ENCODE results near the gene ADGRL1.

Gene ADGRL1

GRCh38 chr19:14139944-14140343, 66.0 kb downstream of the ADGRL1 start:
- no peak for DNase-seq (ENCODE audit: low spot score)

DNA sequence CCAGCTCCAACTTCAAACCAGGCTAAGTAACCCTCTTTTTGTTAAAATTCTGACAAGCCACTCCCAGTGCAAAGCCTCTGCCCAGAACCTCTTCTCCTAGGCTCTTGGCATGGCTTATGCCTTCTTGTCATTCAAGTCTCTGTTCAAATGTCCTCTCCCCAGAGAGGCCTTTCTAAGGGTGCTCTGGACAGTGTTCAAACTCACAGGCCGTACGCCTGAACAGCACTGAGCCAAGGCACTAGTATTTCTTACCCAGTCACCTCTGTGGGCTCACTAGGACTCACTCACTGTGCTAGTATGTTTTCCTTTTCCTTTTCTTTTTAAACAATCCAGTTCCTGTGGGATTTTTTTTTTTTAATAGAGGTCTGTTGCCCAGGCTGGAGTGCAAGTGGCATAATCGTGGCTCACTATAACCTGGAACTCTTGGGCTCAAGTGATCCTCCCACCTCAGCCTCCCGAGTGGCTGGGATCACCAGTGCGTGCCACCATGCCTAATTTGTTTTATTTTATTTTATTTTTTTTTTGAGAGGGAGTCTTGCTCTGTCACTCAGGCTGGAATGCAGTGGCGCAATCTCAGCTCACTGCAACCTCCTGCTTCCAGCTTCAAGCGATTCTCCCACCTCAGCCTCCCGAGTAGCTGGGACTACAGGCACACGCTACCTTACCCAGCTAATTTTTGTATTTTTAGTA, 67.2 kb downstream of the ADGRL1 start:
- DNase-seq (ENCODE audit: low spot score): no peak

GRCh38 chr19:14136509-14137281, 69.3 kb downstream of the ADGRL1 start, which contains the start of gene ASF1B:
Gene ASF1B, minus strand, starts transcription at chr19:14136589. Its CDS starts 133 bp downstream, at chr19:14136456.
- peak; percentile 99 for DNase-seq (ENCODE audit: low spot score)

- DNase-seq (ENCODE audit: low spot score): no peak
These were observed 69.9 kb downstream of the ADGRL1 start for GRCh38 chr19:14135985-14136508.

DNA sequence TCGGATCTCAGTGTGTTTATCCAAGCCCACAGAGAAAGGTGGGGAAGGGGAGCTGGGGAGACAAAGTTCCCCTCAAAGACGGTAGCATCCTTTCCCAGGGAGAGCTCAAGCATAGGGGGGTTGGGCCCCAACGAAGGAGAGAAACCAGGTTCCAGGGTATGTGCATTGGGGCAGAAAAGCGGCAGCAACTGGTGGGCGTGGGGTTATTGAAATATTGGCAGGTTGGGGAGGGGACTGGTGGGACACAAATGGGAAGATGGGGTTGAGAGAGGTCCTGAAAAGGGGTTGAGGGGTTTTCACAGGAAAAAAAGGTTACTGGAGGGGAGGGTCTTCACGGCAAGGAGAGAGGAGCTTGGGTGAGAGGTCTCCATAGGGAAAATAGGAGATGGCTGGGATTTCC, 70.6 kb downstream of the ADGRL1 start:
- no peak for DNase-seq (ENCODE audit: low spot score)

DNA sequence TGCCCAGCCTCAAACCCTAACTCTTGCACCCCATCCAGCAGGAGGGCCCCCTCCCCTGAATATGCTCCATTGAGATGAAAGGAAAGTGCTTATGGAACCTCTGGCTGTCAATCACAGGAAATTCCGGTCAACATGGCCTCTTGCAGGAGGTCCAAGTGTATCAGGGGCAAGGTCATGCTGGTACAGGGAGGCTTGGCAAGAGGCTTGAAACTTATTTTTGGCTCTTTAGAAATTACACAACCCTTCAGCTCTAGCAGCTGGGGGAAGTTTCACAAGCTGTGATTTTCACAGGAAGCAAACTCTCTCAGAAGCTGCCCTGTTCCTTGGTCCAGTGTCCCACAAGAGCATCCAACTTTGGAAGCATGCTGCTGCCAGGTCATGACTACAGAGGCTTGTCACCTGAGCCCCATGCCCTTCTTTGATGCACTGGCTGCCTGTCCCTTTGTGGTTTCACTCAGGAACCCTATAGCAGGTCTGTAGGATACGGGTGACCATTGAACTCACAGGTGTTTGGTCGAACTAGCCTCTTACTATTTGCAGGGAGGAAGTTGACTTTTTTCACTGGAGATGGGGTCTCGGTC, 78.0 kb downstream of the ADGRL1 start:
- no peak for DNase-seq (ENCODE audit: low spot score)

DNA sequence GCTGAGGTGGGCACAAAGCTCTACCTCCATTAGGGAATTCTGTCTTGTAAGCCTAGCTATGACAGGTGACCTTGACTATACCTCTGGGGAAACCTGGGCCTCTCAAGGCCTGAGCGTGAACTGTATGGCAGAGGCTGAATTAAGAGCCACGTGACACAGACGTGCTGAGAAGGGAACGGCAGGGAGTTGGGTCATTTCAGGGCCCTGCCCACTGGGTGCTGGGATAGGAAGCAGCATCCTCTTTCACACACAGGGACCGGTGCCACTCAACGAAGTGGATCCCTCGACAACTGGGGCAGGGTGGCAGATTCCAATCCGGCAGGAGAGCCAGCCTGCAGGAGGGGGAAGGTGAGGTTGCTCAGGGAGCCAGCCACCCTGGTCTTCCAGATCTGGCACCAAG, 78.8 kb downstream of the ADGRL1 start:
- no peak for DNase-seq (ENCODE audit: low spot score)

DNA sequence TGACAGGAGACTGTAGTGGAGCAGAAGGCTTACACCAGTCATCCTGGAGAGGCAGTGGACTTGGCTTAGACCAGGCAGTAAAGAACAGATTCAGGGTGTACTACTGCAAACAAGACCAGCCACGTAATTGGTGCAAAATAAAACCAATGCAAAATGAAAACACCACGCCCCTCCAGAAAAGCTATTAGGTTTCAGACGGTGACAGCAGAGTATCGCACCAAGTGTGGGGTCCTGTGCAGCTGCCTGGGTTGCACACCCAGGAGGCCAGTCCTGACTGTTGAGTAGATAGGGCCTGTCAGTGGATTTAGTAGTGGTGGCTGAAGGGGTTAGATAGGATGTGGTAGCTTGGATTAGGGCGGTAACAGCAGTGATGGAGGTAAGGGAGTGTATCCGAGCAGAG, 83.0 kb downstream of the ADGRL1 start:
- DNase-seq (ENCODE audit: low spot score): no peak

- DNase-seq (ENCODE audit: low spot score): no peak
These were observed 85.5 kb downstream of the ADGRL1 start for GRCh38 chr19:14120497-14120780.

GRCh38 chr19:14119644-14120496, 86.1 kb downstream of the ADGRL1 start:
- DNase-seq (ENCODE audit: low spot score): no peak

DNA sequence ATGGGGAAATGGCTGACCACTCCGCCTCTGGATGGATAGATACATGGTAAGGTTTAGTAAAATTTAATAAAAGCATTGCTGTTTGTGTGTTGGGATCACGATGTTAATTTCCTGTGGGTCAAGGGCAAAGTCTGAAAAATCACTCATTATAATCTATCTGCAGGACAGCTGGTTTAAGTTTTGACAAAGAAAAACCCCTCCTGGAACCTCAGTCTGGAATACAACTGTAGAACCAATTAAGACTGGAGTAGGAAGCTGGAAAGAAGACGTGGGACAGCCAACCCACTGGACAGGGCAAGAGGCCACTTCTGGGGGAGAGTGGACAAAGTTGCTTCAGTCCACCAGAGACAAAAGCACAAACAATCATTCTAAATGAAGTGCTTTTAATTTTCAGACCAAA, 86.8 kb downstream of the ADGRL1 start:
- DNase-seq (ENCODE audit: low spot score): no peak

- DNase-seq (ENCODE audit: low spot score): peak; percentile 27
These were observed 87.6 kb downstream of the ADGRL1 start for GRCh38 chr19:14118165-14119051.

DNA sequence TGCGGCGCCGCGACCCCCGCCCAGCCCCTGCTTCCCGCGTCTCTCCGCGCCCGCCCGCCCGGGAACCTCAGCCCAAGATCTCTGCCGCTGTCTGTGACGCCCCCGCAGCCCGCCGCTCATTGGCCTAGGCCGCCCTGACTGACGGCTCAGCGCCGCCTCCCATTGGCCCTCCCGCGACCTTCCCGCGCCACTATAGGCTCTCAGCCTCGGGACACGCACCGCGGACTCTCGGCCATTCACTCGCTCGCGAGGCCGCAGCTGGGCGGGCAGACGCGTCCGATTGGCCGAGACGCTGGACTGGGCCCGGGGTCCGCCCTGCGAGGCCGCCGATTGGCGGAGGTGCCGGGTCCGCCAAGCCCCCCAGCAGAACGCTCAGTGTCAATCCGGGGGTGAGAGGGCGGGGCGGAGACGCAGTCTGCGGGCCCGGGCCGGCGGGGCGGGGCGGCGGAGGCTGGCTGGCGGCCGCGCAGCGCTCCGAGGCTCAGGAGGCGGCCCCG, 88.3 kb downstream of the ADGRL1 start, which contains the start of gene PRKACA:
Gene PRKACA, minus strand, starts transcription at position 95 of the 497 bp plus-strand sequence. CDS start 215 bp downstream, outside the sequence.
- peak; percentile 99 for DNase-seq (ENCODE audit: low spot score)

DNA sequence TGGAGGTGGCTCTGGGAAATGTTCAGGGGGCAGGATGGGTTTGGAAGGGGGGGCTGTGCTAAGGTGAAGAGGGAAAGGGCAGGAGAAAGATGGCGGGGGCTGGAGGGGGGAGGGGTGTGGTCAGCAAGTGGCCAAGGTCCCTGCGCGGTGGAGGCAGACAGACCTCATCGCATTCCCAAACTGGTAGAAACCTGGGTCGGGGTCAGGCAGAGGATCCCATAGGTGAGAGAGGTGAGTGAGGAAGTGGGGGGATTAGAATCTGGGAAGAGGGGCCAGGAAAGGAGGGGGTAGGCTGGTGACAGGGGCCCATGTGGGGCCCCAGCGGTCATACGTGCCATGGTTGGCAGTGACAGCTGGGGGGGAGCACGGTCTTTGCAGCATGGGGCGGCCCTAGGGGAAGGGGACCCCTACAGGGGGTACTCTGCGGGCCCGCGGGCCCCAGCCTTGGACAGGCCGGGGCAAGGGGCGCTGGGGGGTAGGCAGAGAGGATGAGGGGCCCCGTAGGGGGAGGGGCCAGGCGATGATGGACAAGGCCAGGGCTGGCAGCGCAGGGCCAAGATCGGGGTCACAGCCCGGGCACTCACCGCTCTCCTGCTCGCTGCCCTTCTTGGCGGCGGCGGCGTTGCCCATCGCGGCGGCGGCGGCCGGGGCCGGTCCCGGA, 88.9 kb downstream of the ADGRL1 start:
- no peak for DNase-seq (ENCODE audit: low spot score)

- no peak for DNase-seq (ENCODE audit: low spot score)
These were observed 89.4 kb downstream of the ADGRL1 start for GRCh38 chr19:14116525-14116917.

DNA sequence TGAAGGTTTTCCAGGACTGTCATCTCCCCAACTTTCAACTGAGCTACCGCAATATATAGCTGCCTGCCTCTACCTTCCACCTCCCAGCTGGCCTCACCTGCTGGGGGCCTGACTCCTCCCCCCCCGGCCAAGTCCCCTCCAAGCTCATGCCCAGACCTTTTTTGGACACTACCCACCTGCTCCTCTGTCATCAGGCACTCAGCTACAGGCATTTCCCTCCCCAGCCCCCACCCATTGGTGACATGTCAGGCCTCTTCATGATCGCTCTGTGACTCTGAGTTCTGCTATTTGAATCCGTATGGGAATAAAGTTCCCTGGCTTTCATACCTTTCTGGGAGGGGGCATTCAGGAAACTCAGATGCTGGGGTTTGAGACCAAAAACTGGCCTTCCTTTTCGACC, 90.2 kb downstream of the ADGRL1 start:
- DNase-seq (ENCODE audit: low spot score): no peak

GRCh38 chr19:14114854-14115253, 91.1 kb downstream of the ADGRL1 start:
- peak; percentile 52 for DNase-seq (ENCODE audit: low spot score)

- no peak for DNase-seq (ENCODE audit: low spot score)
These were observed 91.5 kb downstream of the ADGRL1 start for GRCh38 chr19:14114439-14114838.

DNA sequence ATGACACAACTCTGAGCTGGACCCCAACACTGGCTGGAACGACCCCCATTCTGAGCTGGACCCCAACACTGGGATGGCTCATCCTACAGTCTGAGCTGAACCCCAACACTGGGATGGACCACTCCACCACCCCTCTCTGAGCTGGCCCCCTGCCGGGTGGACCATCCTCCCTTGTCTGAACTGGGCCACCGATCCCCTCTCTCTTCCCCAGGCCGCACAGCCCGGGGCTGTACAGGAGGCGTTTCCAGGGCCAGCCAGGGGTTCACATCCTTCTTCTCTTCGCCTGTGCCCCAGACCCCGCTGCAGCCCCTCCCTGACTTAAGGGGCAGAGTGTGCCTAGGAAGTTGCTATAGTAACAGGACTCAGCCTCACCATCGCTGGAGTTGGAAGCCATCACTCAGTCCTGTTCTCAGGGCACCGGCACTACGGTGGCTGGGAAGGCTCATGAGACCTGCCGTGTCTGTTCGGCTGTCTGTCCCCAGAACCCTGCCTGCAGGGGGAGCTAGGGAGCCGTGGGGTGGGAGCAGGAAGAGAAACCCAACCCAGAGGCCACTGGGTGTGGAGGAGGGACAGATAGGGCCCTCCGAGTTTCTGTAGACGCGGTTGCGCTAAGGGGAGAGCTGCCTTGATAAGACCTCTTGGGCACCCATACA, 92.1 kb downstream of the ADGRL1 start:
- peak; percentile 26 for DNase-seq (ENCODE audit: low spot score)
